Measurements from ENCODE around the gene SLC5A2.

The SLC5A2 gene

DNA sequence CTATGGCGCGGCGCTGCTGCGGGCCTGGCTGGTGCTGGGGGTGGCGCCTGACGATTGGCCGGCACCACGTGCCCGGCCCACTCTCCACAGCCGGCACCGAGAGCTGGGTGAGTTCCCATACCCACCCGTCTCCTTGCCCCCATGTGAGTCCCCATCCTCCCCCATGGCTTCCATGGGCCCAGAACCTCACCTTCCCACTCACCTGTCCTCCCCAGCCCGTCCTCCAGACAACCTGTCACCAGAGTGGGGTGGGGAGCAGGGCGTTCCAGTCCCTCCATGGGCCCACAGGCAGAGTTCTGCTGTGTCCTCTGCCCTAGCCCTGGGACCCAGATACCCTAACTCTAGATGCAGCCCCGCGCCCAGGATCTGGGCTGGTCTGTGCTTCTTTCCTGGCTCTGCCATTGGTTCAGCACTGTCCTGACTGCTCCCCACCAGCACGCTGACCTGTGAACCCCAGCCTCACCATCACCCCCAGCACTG lies 18.1 kb upstream of the SLC5A2 start:
- TF ChIP-seq SNAI2 (CRISPR knock-in tag; IDR thresholded peaks at IDR 0.05) = no peak
- TF ChIP-seq, protein P1, sequence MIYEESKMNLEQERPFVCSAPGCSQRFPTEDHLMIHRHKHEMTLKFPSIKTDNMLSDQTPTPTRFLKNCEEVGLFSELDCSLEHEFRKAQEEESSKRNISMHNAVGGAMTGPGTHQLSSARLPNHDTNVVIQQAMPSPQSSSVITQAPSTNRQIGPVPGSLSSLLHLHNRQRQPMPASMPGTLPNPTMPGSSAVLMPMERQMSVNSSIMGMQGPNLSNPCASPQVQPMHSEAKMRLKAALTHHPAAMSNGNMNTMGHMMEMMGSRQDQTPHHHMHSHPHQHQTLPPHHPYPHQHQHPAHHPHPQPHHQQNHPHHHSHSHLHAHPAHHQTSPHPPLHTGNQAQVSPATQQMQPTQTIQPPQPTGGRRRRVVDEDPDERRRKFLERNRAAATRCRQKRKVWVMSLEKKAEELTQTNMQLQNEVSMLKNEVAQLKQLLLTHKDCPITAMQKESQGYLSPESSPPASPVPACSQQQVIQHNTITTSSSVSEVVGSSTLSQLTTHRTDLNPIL (CRISPR knock-in tag; IDR thresholded peaks at IDR 0.05; ENCODE audit: low read depth) = no peak
- TF ChIP-seq, protein P2, sequence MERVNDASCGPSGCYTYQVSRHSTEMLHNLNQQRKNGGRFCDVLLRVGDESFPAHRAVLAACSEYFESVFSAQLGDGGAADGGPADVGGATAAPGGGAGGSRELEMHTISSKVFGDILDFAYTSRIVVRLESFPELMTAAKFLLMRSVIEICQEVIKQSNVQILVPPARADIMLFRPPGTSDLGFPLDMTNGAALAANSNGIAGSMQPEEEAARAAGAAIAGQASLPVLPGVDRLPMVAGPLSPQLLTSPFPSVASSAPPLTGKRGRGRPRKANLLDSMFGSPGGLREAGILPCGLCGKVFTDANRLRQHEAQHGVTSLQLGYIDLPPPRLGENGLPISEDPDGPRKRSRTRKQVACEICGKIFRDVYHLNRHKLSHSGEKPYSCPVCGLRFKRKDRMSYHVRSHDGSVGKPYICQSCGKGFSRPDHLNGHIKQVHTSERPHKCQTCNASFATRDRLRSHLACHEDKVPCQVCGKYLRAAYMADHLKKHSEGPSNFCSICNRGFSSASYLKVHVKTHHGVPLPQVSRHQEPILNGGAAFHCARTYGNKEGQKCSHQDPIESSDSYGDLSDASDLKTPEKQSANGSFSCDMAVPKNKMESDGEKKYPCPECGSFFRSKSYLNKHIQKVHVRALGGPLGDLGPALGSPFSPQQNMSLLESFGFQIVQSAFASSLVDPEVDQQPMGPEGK (CRISPR knock-in tag; IDR thresholded peaks at IDR 0.05; ENCODE audit: borderline replicate concordance) = no peak
- TF ChIP-seq GLIS3 (CRISPR knock-in tag; IDR thresholded peaks at IDR 0.05) = no peak
- TF ChIP-seq, protein P3, sequence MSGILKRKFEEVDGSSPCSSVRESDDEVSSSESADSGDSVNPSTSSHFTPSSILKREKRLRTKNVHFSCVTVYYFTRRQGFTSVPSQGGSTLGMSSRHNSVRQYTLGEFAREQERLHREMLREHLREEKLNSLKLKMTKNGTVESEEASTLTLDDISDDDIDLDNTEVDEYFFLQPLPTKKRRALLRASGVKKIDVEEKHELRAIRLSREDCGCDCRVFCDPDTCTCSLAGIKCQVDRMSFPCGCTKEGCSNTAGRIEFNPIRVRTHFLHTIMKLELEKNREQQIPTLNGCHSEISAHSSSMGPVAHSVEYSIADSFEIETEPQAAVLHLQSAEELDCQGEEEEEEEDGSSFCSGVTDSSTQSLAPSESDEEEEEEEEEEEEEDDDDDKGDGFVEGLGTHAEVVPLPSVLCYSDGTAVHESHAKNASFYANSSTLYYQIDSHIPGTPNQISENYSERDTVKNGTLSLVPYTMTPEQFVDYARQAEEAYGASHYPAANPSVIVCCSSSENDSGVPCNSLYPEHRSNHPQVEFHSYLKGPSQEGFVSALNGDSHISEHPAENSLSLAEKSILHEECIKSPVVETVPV (CRISPR knock-in tag; IDR thresholded peaks at IDR 0.05) = no peak
- TF ChIP-seq ZNF70 (CRISPR knock-in tag; IDR thresholded peaks at IDR 0.05) = no peak
- TF ChIP-seq ZFP30 (CRISPR knock-in tag; IDR thresholded peaks at IDR 0.05) = no peak
- TF ChIP-seq TCF4 (CRISPR knock-in tag; IDR thresholded peaks at IDR 0.05; ENCODE audit: borderline replicate concordance) = no peak
- no peak for TF ChIP-seq TOX (CRISPR knock-in tag; IDR thresholded peaks at IDR 0.05; ENCODE audit: borderline replicate concordance)
- no peak for TF ChIP-seq BACH2 (CRISPR knock-in tag; IDR thresholded peaks at IDR 0.05; ENCODE audit: borderline replicate concordance)
- no peak for TF ChIP-seq ZNF8 (CRISPR knock-in tag; IDR thresholded peaks at IDR 0.05)
- TF ChIP-seq ISL1 (CRISPR knock-in tag; IDR thresholded peaks at IDR 0.05) = no peak
- no peak for TF ChIP-seq ARNTL (CRISPR knock-in tag; IDR thresholded peaks at IDR 0.05; ENCODE audit: borderline replicate concordance, low read depth)
- TF ChIP-seq, protein P4, sequence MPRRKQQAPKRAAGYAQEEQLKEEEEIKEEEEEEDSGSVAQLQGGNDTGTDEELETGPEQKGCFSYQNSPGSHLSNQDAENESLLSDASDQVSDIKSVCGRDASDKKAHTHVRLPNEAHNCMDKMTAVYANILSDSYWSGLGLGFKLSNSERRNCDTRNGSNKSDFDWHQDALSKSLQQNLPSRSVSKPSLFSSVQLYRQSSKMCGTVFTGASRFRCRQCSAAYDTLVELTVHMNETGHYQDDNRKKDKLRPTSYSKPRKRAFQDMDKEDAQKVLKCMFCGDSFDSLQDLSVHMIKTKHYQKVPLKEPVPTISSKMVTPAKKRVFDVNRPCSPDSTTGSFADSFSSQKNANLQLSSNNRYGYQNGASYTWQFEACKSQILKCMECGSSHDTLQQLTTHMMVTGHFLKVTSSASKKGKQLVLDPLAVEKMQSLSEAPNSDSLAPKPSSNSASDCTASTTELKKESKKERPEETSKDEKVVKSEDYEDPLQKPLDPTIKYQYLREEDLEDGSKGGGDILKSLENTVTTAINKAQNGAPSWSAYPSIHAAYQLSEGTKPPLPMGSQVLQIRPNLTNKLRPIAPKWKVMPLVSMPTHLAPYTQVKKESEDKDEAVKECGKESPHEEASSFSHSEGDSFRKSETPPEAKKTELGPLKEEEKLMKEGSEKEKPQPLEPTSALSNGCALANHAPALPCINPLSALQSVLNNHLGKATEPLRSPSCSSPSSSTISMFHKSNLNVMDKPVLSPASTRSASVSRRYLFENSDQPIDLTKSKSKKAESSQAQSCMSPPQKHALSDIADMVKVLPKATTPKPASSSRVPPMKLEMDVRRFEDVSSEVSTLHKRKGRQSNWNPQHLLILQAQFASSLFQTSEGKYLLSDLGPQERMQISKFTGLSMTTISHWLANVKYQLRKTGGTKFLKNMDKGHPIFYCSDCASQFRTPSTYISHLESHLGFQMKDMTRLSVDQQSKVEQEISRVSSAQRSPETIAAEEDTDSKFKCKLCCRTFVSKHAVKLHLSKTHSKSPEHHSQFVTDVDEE (CRISPR knock-in tag; IDR thresholded peaks at IDR 0.05) = no peak
- no peak for ATAC-seq

DNA sequence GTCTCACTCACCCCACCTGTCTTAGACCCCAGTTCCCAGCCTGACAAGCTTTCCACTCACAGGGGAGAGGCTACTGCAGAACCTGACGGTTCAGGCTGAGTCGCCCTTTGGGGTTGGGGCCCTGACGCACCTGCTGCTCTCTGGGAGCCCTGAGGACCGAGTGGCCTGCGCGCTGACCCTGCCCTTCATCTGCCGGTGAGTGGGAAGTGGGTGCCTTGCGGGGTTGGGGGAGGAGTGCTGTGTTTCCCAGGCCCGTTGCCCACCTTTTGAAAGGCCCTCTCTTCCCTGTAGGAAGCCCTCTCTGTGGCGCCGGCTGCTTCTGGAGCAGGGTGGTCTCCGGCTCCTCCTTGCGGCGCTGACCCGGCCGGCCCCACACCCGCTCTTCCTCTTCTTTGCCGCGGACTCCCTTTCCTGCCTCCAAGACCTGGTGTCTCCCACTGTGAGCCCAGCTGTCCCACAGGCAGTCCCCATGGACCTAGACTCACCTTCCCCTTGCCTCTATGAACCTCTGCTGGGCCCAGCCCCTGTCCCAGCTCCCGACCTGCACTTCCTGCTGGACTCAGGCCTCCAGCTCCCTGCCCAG lies 17.0 kb upstream of the SLC5A2 start:
- no peak for ATAC-seq
- TF ChIP-seq TOX (CRISPR knock-in tag; IDR thresholded peaks at IDR 0.05; ENCODE audit: borderline replicate concordance) = no peak
- TF ChIP-seq PPARA (CRISPR knock-in tag; IDR thresholded peaks at IDR 0.05; ENCODE audit: borderline replicate concordance) = no peak
- no peak for TF ChIP-seq ISL1 (CRISPR knock-in tag; IDR thresholded peaks at IDR 0.05)
- no peak for TF ChIP-seq ZNF8 (CRISPR knock-in tag; IDR thresholded peaks at IDR 0.05)
- TF ChIP-seq ZFP30 (CRISPR knock-in tag; IDR thresholded peaks at IDR 0.05) = no peak
- TF ChIP-seq, protein P2 (CRISPR knock-in tag; IDR thresholded peaks at IDR 0.05; ENCODE audit: borderline replicate concordance) = no peak
- TF ChIP-seq BACH2 (CRISPR knock-in tag; IDR thresholded peaks at IDR 0.05; ENCODE audit: borderline replicate concordance) = no peak
- TF ChIP-seq ESRRG (CRISPR knock-in tag; IDR thresholded peaks at IDR 0.05) = no peak
- TF ChIP-seq OSR1 (CRISPR knock-in tag; IDR thresholded peaks at IDR 0.05) = no peak
- TF ChIP-seq GLIS3 (CRISPR knock-in tag; IDR thresholded peaks at IDR 0.05) = no peak
- no peak for TF ChIP-seq ZNF565 (CRISPR knock-in tag; conservative IDR thresholded peaks at IDR 0.05; ENCODE audit: low read depth)
- no peak for TF ChIP-seq ZC3H10 (CRISPR knock-in tag; IDR thresholded peaks at IDR 0.05)
- TF ChIP-seq TCF4 (CRISPR knock-in tag; IDR thresholded peaks at IDR 0.05; ENCODE audit: borderline replicate concordance) = no peak

DNA sequence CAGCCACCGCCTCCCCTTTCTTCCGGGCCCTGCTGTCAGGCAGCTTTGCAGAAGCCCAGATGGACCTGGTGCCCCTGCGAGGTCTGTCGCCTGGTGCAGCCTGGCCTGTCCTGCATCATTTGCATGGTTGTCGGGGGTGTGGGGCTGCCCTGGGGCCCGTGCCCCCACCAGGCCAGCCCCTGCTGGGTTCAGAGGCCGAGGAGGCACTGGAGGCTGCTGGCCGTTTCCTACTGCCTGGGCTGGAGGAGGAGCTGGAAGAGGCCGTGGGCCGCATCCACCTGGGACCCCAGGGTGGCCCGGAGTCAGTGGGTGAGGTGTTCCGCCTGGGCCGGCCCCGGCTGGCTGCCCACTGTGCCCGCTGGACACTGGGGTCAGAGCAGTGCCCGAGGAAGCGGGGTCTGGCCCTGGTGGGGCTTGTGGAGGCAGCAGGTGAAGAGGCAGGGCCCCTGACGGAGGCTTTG lies 16.5 kb upstream of the SLC5A2 start:
- TF ChIP-seq ZNF8 (CRISPR knock-in tag; IDR thresholded peaks at IDR 0.05) = no peak
- TF ChIP-seq, protein P1 (CRISPR knock-in tag; IDR thresholded peaks at IDR 0.05; ENCODE audit: low read depth) = no peak
- no peak for TF ChIP-seq ZNF565 (CRISPR knock-in tag; conservative IDR thresholded peaks at IDR 0.05; ENCODE audit: low read depth)
- no peak for TF ChIP-seq ZC3H10 (CRISPR knock-in tag; IDR thresholded peaks at IDR 0.05)
- TF ChIP-seq TOX (CRISPR knock-in tag; IDR thresholded peaks at IDR 0.05; ENCODE audit: borderline replicate concordance) = no peak
- TF ChIP-seq RARB (CRISPR knock-in tag; IDR thresholded peaks at IDR 0.05) = no peak
- TF ChIP-seq ZFP30 (CRISPR knock-in tag; IDR thresholded peaks at IDR 0.05) = no peak
- TF ChIP-seq OSR1 (CRISPR knock-in tag; IDR thresholded peaks at IDR 0.05) = no peak
- TF ChIP-seq, protein P2 (CRISPR knock-in tag; IDR thresholded peaks at IDR 0.05; ENCODE audit: borderline replicate concordance) = no peak
- TF ChIP-seq, protein P3 (CRISPR knock-in tag; IDR thresholded peaks at IDR 0.05) = no peak
- no peak for TF ChIP-seq SNAI2 (CRISPR knock-in tag; IDR thresholded peaks at IDR 0.05)
- TF ChIP-seq GLIS3 (CRISPR knock-in tag; IDR thresholded peaks at IDR 0.05) = no peak
- TF ChIP-seq ARNTL (CRISPR knock-in tag; IDR thresholded peaks at IDR 0.05; ENCODE audit: borderline replicate concordance, low read depth) = no peak
- ATAC-seq = no peak

All from SK-N-SH treated with all-trans-retinoic acid at 6 μM for 48 hours (cell line).